ENCODE measurements around the gene LMAN1L. TPM values are rescaled to one million over a fixed set of nuclear protein-coding genes. Genes with fewer than 3 reads are reported as not detected.

The LMAN1L gene
- total RNA-seq, 1 donor from 2014 or later: not detected

- intact Hi-C loops (cut with DNase I): no loop called here
- Histone ChIP-seq H3K27ac (no peak overlapping the region), H3K9me3 (no peaks in the 10 kb centered on the region), H3K4me3 (no peak overlapping the region), H3K36me3 (no peaks in the 10 kb centered on the region), H3K4me1 (no peaks in the 10 kb centered on the region), H3K27me3 (no peaks in the 10 kb centered on the region)
- no peak for DNase-seq (ENCODE audit: low spot score in 2 of 2)
- no peak for TF ChIP-seq CTCF (IDR thresholded peaks at IDR 0.05)
Measured at GRCh38 chr15:74820056-74820455, 7.4 kb downstream of the LMAN1L start.

GRCh38 chr15:74821091-74821789 is 8.6 kb downstream of the LMAN1L start:
- H3K4me3 ChIP-seq: no peak overlapping the region
- no peaks in the 10 kb centered on the region for H3K9me3 ChIP-seq
- H3K27ac ChIP-seq: no peak overlapping the region
- no peak for DNase-seq (ENCODE audit: low spot score in 2 of 2)
- no peak for TF ChIP-seq CTCF (IDR thresholded peaks at IDR 0.05)
- no peaks in the 10 kb centered on the region for H3K4me1 ChIP-seq
- no peaks in the 10 kb centered on the region for H3K27me3 ChIP-seq
- intact Hi-C loops (cut with DNase I): no loop called here
- H3K36me3 ChIP-seq: no peaks in the 10 kb centered on the region

DNA sequence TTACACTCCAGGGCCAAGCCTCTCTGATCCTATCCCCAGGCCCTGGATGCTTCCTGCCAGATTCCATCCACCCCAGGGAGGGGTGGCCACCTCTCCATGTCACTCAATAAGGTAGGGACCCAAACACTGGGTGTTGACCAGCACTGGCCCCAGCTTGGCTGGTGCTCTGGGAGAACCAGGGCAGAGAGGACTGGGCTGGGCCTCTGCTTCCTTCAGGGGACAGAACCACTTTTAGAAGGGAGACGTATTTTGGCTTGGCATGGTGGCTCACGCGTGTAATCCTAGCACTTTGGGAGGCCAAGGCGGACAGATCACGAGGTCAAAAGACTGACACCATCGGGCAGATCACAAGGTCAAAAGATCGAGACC is 9.1 kb downstream of the LMAN1L start:
- intact Hi-C loops (cut with DNase I): no loop called here
- no peak for DNase-seq (ENCODE audit: low spot score in 2 of 2)
- no peak overlapping the region for H3K27ac ChIP-seq
- H3K27me3 ChIP-seq: no peaks in the 10 kb centered on the region
- no peaks in the 10 kb centered on the region for H3K9me3 ChIP-seq
- no peak for TF ChIP-seq CTCF (IDR thresholded peaks at IDR 0.05)
- H3K36me3 ChIP-seq: no peaks in the 10 kb centered on the region
- no peak overlapping the region for H3K4me3 ChIP-seq
- H3K4me1 ChIP-seq: no peaks in the 10 kb centered on the region

- no peaks in the 10 kb centered on the region for H3K36me3 ChIP-seq
- H3K27me3 ChIP-seq: no peaks in the 10 kb centered on the region
- H3K27ac ChIP-seq: no peak overlapping the region
- no peaks in the 10 kb centered on the region for H3K9me3 ChIP-seq
- no peak for TF ChIP-seq CTCF (IDR thresholded peaks at IDR 0.05)
- no peaks in the 10 kb centered on the region for H3K4me1 ChIP-seq
- no peak overlapping the region for H3K4me3 ChIP-seq
- no peak for DNase-seq (ENCODE audit: low spot score in 2 of 2)
- intact Hi-C loops (cut with DNase I): no loop called here
Measured at GRCh38 chr15:74822233-74822632, 9.6 kb downstream of the LMAN1L start.

GRCh38 chr15:74823324-74823723 is 10.7 kb downstream of the LMAN1L start:
- H3K4me1 ChIP-seq: no peaks in the 10 kb centered on the region
- H3K27me3 ChIP-seq: peaks cover 3% of the 10 kb centered on the region
- DNase-seq (ENCODE audit: low spot score in 2 of 2): no peak
- no peak overlapping the region for H3K4me3 ChIP-seq
- H3K36me3 ChIP-seq: no peaks in the 10 kb centered on the region
- H3K27ac ChIP-seq: no peak overlapping the region
- no peak for TF ChIP-seq CTCF (IDR thresholded peaks at IDR 0.05)
- no peaks in the 10 kb centered on the region for H3K9me3 ChIP-seq
- intact Hi-C loops (cut with DNase I): no loop called here

- H3K4me1 ChIP-seq: no peaks in the 10 kb centered on the region
- TF ChIP-seq CTCF (IDR thresholded peaks at IDR 0.05): no peak
- DNase-seq (ENCODE audit: low spot score in 2 of 2): no peak
- no peaks in the 10 kb centered on the region for H3K36me3 ChIP-seq
- H3K27ac ChIP-seq: no peak overlapping the region
- H3K9me3 ChIP-seq: no peaks in the 10 kb centered on the region
- no peak overlapping the region for H3K4me3 ChIP-seq
- peaks cover 10% of the 10 kb centered on the region for H3K27me3 ChIP-seq
- intact Hi-C loops (cut with DNase I): no loop called here
Measured at GRCh38 chr15:74824976-74825375, 12.3 kb downstream of the LMAN1L start.
